Loucy (cell line): ENCODE results near the gene CNNM3.

ENCODE experiments used
- CTCF ChIP-seq: fragments of 200-600 bp; sonication (generic); conservative IDR thresholded peaks from 2 replicates; pipeline ENCODE4 v1.5.1; 2014; ENCODE audit warnings: mild to moderate bottlenecking, antibody characterized with exemption, low read length
- EZH2phosphoT487 ChIP-seq: fragments of 200-600 bp; IDR thresholded peaks from 2 replicates; pipeline ENCODE4 v1.6.1; 2018; ENCODE audit warnings: antibody characterized with exemption, mild to moderate bottlenecking, moderate library complexity, borderline replicate concordance

GRCh38 chr2:96801786-96802595, 14.1 kb upstream of the CNNM3 start:
- TF ChIP-seq CTCF, result no peak
- no peak for TF ChIP-seq EZH2phosphoT487
